Activated CD4-positive, alpha-beta T cell treated with anti-CD3 and anti-CD28 coated beads, Interleukin-2, amount 50 U/mL, for 1 hour (primary cell): Measurements from ENCODE around the gene AARSD1.
"Not testable (repeated sequence)": the region's sequence is repeated elsewhere in the genome, so short reads cannot be mapped to it uniquely, and the experiment has no call there.

Experiments
- DNase-seq: peaks from one replicate; pipeline ENCODE4 v3.0.0-alpha.2; 2020

AARSD1 gene, protein sequence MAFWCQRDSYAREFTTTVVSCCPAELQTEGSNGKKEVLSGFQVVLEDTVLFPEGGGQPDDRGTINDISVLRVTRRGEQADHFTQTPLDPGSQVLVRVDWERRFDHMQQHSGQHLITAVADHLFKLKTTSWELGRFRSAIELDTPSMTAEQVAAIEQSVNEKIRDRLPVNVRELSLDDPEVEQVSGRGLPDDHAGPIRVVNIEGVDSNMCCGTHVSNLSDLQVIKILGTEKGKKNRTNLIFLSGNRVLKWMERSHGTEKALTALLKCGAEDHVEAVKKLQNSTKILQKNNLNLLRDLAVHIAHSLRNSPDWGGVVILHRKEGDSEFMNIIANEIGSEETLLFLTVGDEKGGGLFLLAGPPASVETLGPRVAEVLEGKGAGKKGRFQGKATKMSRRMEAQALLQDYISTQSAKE

DNA sequence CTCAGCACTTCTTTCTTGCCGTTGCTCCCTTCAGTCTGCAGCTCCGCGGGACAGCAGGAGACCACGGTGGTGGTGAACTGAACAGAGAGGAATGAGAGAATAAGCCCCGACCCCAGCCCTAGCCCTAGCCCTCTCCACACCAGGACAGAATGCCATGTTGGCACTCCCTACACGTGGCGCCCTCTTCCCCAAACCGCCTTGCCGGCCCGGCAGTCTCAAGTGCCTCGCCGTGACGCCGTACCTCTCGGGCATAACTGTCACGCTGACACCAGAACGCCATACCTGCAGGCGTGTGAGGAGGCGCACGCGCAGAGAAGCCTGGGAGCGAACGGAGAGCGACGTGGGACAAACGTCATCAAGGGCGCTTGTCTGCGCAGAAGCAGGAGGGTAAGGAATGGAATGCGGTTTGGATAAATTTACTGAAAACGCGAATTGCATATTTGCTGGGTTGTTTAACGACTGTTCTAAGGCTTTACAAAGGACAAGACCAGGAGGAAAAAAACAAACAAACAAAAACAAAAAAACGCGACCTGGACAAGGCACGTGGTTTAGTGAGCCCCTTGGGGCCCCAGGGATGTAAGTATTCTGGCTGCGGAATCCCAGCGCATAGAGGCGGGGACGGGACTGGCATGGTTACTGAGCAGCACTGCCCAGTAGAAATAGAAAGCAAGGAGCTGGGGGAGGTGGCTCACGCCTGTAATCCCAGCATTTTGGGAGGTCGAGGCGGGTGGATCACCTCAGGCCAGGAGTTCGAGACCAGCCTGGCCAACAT is at the start of gene AARSD1:
Gene AARSD1 (minus strand): TSS at position 294 of the 772 bp plus-strand sequence. CDS start 14 bp downstream, at position 280.
- peak; percentile 87 for DNase-seq

DNA sequence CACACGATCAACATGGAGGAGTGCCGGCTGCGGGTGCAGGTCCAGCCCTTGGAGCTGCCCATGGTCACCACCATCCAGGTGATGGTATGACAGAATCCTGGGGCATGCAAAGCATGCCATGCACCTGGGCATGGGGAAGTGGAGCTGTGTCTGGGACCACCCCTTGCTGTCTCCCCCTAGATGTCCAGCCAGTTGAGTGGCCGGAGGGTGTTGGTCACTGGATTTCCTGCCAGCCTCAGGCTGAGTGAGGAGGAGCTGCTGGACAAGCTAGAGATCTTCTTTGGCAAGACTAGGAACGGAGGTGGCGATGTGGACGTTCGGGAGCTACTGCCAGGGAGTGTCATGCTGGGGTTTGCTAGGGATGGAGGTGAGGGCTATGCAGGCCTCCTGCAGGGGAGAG is 49.0 kb upstream of the AARSD1 start:
- DNase-seq: no peak

DNA sequence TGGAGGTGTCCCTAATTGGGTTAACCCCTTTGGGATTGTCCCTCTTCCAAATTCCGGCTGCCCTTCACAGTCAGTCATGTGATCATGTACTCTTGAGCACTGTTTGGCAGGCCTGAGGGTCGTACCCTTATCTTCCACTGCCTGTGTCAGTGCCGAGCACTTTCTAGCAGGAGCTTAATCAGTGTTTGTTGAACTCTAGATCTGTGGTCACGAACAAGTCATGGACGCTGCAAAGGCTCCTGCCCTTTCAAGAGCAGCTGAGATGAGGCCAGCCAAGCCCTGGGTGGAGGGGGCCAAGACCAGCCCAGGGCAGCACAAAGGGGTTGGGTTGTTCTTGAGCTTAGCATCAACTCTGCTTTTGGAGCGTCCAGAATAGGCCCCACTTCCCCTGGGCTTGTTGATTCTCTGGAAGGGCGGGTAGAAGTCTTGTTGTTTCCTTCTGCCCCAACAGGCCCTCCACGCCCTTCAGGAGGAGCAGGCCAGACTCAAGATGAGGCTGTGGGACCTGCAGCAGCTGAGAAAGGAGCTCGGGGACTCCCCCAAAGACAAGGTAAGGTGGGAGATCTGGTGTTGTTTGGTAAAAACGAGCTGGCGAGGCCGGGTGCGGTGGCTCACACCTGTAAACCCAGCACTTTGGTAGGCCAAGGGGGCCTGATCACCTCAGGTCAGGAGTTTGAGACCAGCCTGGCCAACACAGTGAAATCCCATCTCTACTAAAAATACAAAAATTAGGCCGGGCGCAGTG is 47.6 kb upstream of the AARSD1 start:
- no peak for DNase-seq

DNA sequence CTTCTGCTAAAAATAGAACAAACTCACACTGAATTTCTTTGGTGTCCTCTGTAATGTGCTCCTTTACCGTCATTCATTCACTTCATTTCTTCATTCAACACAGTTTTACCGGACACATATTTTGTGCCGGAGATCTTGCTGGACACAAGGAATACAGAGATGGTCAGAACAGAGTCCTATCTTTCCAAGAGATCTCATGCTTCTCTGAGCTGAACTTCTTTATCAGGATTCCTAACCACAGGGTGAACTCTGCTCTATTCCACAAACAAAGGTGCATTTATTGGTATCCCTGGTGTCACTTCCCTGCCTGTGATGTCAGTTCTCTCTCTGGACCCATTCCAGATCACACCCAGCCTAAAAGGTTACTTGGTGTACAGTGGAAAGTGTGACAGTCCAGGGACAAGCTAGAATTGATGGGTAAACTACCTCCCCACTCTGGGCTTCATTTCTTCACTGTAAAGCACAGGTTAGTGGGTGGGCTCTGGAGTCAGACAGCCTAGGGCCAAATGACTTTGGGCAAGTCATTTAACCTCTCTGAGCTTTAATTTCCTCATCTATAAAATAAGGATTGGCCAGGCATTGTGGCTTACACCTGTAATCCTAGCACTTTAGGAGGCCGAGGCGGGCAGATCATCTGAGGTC is 46.5 kb upstream of the AARSD1 start:
- no peak for DNase-seq

DNA sequence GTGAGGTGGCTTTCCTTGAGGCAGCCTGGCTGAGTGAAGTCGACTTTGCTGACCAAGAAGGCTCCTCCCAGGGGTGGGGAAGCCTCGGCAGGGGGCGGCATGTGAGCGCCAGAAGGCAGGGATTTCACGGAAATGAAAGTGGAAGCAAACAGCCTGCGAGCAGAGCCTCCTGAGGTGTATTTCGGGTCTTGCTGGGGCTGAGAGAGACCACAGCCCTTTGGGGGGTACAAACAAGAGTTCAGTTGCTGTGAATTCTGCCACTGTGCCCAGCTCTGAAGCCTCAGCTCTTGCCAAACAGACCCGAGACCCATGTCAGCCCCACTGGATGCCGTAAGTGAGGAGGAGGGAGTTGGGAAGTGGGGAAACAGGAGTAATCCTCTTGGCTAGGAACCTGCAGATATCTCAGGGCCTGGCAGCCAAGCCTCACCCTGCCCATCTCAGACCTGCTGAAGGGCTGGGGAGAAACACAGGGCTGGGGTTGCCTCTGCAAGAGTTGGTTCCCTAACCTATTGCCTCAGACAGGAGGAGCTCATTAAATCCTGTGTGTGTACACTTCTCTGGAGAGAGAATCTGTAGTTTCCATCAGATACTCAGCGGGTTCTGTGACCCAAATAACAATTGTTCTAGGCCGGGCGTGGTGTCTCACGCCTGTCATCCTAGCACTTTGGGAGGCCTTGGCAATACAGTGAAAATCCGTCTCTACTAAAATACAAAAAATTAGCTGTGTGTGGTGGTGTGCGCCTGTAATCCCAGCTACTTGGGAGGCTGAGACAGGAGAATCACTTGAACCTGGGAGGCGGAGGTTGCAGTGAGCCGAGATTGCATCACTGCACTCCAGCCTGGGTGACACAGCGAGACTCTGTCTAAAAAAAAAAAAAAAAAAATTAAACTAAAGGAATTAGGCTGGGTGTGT is 42.6 kb upstream of the AARSD1 start, which contains the start of gene IFI35:
Gene IFI35 (plus strand): TSS at position 146 of the 913 bp plus-strand sequence. CDS start 164 bp downstream, at position 310.
- peak; percentile 82 for DNase-seq

DNA sequence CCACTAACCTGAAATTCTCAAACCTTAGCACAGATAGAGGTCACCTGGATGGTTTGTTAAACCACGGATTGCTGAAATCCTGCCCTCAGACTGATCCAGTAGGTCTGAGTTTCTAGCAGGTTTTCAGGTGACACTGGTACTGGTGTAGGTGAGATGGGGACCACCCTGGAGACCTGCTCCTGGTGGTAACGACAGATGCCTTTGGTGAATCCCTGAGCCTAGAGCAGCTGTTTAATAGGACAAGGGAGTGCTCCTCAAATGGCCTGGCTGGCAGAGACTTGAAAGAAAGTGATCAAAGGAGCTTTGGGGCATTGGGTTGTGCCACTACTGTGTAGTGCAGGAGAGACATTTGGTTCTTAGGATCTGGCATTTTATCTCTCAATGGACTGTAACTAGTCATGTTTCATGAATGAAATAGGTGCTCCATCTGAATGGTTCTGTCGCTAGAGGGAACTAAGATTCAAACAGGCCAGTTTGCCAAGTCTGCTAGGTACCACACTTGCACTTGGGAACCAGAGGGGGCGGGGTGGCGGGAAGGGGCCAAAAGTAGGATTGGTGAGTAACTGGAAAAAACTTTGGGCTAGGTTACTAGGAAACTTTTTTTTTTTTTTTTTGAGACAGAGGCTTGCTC is 39.4 kb upstream of the AARSD1 start:
- no peak for DNase-seq

DNA sequence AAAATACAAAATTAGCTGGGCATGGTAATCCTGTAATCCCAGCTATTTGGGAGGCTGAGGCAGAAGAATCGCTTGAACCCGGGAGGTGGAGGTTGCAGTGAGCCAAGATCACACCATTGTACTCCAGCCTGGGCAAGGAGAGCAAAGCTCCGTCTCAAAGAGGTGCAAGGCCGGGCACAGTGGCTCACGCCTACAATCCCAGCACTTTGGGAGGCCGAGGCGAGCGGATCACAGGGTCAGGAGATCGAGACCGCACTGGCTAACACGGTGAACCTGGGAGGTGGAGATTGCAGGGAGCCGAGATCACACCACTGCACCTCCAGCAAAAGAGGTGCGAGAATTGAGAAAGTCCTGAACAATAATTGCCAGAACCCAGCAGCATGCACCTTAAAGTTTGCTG is 36.6 kb upstream of the AARSD1 start:
- DNase-seq: not testable (repeated sequence)

DNA sequence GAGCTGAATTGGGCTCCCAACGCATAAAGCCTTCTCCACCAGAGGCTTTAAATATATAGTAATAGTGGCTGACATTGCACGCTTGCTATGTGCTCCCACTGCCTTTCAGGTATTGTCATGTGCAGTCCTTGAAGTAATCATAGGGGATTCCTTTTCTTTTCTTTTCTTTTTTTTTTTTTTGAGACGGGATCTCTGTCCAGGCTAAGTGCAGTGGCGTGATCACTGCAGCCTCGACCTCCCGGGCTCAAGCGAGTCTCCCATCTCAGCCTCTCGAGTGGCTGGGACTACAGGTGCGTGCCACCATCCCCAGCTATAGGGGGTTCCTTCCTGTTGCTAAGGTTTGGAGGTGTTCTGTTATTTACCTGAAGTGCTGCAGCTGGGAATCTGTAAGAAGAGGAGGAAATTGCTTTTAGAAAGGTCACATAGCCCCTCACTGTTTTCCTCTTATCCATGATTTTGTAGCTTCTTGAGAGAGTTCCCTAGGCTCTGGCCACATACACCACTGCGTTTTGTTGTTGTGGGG is 34.8 kb upstream of the AARSD1 start:
- no peak for DNase-seq

DNA sequence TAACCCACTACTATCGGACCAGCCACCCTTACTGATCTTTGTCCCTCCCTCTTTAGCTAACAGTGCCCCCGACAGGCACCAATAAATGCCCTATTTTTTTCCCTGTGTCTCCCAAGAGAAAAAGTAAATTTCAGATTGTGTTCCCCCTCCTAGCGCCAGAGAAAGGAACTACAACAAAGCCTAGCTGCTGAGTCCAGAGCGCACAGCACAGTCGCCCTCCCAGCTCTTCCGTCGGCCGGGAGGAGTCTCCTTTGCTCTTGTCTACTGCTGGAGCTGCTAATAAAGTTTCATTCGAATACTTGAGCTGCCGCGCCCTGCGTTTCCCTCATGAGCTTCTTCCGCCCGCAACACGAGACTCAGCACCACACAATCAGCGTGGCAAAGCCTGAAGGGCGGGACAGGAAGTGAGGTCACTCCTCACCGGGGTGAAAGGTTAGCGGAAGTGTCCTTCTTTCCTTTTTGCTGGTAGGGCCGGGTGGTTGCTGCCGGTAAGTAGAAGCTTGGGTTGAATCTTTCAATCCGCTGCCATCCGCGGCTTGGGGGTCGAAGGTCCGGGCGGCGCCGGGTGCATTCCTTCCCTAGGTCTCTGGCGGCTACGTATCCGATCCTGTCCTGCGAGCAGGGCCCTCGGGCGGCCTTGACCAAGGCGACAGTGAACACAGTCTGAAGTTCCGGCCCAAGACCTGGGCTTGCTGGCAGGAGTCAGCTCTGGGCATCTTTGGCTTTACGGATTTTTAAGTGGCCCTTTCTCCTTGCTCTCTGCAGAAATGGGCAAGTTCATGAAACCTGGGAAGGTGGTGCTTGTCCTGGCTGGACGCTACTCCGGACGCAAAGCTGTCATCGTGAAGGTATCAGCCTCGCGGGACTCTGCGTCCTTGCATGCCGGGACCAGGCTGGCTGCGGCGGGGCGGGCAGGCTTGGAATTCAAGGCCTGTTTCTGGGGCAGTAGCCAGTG is 34.0 kb upstream of the AARSD1 start, which contains the start of gene RPL27:
Gene RPL27 (plus strand): TSS at position 436 of the 955 bp plus-strand sequence. CDS start 332 bp downstream, at position 768.
- DNase-seq: peak; percentile 97

DNA sequence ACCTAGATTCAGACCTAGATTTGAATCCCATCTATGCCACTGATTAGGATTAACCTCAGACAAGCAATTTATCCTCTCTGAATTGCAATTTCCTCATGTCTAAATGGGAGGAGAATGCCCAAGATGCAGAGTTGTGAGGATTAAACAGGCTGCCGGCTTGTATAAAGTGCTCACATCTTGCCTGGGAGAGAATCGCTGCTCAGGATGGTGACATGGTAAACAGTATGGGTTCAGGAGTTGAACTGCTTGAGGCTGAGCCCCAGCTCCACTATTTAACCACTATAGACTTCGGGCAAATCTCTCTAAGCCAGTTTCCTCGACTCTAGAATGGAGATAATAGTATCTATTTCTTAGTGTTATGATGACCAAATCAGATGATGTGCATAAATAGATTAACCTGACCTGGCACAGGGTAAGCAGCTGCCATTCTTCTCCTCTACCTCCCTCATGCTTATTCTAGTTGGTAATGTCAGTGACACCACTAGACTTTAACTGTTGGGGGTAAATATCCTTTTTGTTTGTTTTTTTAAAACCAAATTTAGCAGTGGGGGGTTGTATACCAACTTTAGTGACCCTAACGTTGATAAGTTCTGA is 33.2 kb upstream of the AARSD1 start:
- DNase-seq: no peak

DNA sequence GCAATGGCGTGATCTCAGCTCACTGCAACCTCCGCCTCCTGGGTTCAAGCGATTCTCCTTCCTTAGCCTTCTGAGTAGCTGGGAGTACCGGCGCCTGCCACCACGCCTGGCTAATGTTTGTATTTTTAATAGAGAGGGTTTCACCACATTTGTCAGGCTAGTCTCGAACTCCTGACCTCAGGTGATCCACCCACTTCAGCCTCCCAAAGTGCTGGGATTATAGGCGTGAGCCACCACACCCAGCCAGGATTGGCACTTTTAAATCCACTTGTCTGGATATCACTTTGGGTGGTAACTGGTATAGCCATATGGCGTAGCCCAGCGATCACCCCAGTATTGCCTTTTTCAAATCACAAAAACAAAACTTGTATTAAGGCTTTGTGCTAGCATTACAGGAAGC is 29.7 kb upstream of the AARSD1 start:
- DNase-seq: not testable (repeated sequence)

DNA sequence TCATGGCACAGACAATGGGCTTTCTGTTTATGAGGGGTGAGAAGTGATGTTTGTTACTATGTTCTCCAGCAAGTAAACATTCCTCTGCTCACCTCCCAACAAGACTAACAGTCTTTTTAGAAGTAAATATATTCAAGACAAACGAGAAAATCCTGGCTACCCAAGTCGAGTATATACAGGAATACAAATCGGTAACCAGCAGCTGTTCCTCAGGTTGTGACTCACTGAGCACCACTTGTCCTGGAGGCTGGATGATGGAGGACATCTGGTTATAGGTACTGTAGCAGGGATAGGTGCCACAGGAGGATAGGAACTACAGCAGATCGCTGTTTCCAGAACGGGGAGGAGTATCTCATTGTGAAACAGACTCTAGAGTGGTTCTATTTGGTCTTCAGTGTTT is 28.6 kb upstream of the AARSD1 start:
- no peak for DNase-seq

DNA sequence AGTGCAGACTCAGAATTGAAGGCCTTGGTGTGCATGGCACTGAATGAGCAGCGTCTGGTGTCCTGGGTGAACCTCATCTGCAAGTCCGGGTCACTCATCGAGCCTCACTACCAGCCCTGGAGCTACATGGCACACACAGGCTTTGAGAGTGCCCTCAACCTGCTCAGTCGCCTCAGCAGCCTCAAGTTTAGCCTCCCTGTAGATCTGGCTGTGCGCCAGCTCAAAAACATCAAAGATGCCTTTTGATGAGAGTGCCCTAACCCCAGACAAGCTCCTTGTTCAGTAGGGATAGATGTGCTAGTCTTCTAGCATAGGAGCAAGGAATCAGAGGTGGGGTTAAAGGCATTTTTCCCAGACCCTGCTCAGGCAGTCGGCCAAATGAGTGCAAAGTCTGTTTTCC is 27.2 kb upstream of the AARSD1 start:
- DNase-seq: no peak

DNA sequence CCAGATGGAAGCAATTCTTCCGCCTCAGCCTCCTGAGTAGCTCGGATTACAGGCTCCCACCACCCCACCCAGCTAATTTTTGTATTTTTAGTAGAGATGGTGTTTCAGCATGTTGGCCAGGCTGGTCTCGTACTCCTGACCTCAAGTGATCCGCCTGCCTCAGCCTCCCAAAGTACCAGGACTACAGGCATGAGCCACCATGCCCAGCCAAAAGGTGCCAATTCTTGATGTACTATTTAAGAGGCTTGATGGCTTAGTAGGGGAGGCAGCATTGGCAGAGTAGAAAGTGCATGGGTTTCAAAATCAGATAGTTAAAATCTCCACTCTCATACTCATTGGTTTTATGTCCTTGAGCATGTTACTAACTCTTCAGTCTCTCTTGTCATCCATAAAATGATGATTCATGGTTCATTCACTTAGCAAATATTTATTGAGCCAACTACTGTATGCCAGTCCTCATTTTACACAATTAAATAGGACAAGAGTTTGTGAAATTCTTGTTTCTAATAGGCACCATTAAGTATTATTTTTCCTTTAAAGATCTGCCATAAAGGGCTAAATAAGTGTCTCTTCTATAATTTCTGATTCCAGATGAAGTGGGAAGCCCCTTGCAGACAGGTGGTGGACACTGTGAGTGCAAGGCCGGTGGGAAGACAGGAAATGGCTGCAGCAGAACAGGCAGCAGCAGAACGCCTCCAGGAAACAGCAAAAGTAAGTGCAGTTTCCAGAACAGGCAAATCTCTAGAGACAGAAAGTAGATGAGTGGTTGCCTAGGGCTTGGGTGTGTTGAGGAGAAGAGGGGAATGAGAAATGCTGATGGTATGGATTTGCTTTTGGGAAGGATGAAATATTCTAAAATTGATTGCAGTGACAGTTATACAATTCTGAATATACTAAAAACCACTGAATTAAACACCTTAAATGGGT is 25.7 kb upstream of the AARSD1 start:
- DNase-seq: no peak

DNA sequence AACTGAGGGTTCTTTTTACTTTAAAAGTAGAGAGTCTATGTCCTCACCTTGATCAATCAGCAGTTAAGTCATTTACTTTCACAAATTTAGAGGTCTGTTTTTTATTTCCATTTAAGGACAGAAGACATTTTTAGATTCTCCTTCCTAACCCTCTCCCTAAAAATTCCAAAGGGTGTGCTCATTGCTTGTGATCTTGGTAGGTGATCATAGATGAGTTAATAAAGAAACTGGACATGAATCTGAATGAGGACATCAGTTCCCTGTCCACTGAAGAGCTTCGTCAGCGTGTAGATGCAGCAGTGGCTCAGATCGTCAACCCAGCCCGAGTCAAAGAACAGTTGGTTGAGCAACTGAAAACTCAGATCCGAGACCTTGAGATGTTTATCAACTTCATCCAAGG is 24.9 kb upstream of the AARSD1 start:
- DNase-seq: no peak

DNA sequence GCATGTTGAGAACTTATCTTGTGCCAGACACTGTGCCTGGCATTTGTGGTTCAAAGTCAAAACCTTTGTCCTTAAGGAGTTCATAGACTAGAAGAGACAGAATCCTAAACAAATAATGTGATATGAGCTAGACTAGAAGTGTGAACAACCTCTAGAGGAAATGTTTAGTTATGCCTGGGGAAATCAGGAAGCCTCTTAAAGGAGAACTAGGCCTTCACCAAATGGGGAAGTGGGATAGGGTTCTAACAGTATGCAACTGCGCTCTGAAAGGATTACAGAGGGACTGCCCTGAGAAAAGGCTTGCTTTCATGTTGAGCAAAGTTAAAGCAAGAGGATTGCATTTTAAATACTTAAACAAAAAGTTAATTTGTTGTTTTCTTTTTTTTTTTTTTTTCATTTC is 21.0 kb upstream of the AARSD1 start:
- DNase-seq: no peak

DNA sequence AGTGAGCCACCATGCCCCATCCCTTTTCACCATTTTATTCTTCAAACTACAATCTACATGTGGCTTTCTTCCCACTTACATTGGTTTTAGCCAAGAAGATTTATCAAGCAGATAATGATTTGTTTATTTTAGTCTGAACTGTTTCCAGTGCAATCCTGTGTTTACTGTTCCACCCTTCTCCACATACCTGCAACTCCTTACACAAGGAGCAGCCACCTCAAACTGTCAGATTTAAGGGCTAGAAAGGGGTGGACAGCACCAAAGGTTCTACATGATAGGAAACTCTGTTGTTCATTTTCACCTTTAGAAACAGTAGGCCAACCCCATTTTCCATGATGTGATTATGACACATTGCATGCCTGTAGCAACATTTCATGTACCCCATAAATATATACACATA is 18.0 kb upstream of the AARSD1 start:
- no peak for DNase-seq
